Prostate gland (tissue), 2 donors: ENCODE results near the gene SNAPC1.

Experiments
- CTCF ChIP-seq, 4 experiments: fragments of 200-600 bp in 2 of 4; fragments of 450-650 bp in 2 of 4; sonication (generic) in 2 of 4; IDR thresholded peaks; 1 replicate in 3 of 4; 2 replicates in 1 of 4; pipeline ENCODE4 v1.5.1; 2016 to 2019; ENCODE audit warnings: antibody characterized with exemption in 4 of 4, mild to moderate bottlenecking in 2 of 4, moderate library complexity in 2 of 4
- POLR2A ChIP-seq: fragments of 450-650 bp; IDR thresholded peaks from one replicate; pipeline ENCODE4 v1.6.1; 2016; ENCODE audit warnings: antibody characterized with exemption, mild to moderate bottlenecking
- POLR2AphosphoS5 ChIP-seq: sonication (generic); formaldehyde crosslinking; IDR thresholded peaks from one replicate; pipeline ENCODE4 v1.6.1; 2017; ENCODE audit warnings: antibody characterized with exemption

GRCh38 chr14:61718039-61718438 lies 44.2 kb upstream of the SNAPC1 start:
- TF ChIP-seq POLR2A (no peak), CTCF (IDR thresholded peaks at IDR 0.05) (no peak), POLR2AphosphoS5 (no peak)
